Activated T-cell treated with anti-CD3 and anti-CD28 coated beads, Interleukin-2, amount 50 U/mL, for 48 hours (primary cell): ENCODE data around the gene TBC1D32.
"Not testable (repeated sequence)": the region's sequence is repeated elsewhere in the genome, so short reads cannot be mapped to it uniquely, and the experiment has no call there.

ENCODE experiments used
- DNase-seq, 2 experiments: peaks; one replicate each; pipeline ENCODE4 v3.0.0-alpha.2; 2020

The TBC1D32 gene

DNA sequence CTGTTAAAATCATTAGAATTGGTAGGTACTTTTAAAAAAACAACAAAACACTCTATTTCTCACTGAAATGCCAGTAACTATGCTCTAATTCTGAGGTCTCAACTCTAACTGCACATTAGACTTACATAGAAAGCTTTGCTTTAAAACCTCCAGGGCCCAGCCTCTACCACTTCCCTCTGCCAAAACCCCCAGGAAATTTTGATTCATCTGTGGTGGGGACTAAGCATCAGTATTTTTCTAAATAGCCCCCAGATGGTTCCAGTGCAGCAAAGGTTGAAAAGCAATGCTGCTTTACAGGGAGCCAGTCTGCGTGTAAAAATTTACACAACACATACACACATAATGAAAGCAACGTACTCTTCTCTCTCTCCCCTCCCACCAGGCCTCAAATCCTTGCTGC, 3.8 kb downstream of the TBC1D32 start:
- no peak for DNase-seq

DNA sequence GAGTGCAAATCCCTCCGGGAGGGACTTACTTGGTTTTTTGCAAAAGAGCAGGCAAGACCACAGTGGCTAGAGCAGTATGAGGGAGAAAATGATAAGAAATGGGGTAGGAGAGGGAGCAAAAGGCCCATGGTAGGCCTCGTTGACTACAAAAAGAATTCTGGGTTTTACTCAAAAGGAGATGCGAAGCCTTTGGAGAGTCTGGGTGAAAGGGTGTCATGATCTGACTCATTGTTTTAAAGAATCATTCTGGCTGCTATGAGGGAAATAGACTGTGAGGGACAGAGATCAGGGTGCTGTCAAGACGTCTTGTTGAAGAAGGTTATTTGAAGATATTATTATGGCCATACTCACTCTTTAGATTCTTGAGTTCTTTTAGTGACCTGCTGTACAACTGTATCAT, 13.0 kb downstream of the TBC1D32 start:
- DNase-seq = no peak

DNA sequence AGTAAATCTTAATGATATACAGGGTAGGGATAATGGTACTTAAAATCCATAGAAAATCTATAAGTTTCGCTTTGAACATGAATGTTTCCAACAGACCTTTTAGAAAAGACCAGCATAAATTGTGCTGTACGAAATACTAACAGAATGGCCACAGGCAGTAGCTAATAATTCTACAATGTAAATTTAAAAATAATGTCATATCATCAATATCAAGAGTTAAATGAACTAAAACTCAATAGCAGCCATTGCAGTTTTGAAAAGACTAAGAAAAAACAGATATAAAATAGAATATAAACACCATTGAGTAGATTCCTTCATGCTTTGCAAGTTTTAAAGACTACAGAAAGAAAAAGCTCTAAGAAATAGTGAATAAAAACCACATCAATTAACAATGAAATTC, 14.7 kb downstream of the TBC1D32 start:
- DNase-seq = no peak

DNA sequence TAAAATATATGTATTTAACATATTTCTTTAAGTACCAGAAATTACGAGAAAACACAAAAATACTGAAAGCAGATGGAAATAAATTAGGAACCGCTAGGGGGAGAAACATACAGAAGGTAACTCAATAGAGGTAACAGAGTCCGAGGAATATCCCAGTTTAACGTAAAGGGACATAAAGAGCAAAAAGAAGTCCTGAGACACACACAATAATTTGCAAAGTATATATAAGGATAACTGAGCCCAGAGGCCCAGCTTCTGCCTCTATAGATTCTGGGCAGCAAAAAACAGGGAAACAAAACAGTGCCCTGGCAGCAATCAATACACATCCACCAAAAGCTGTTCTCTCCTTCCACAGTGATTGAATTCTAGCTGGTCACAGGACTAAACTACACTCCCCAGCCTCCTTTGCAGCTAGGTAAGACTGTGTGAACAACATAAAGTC, 15.1 kb downstream of the TBC1D32 start:
- no peak for DNase-seq

DNA sequence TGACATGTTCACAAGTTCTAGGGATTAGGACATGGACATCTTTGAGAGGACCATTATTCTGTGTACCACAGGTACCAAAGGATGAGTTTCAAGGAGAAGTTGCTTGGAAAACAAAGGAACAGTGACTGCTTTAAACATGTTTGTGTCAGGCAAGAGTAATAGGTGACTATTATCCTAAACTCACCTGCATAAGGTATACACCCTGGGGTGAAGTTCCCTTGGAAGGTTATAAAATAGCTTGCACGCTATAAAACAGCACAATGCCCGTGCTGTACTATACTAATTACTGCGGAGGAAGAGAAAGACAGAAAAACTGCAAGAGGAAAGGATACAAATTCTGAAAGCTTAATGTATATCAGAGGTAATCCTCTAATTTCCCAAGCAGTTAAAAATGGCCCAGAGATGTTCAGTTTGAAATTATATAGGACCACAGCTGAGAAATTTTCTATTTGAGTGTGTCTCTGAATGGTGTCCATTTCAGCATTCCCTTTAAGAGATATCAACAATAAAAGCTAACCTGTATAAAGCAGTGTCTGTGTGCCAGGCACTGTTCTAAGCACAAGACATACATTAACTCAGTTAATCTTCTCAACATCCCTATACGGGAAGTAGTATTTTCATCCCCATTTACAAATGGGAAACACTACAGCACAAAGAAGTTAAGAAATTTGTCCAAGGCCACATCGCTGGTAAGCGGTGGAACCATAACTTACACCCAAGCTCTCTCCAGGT, 19.7 kb downstream of the TBC1D32 start:
- DNase-seq = no peak

DNA sequence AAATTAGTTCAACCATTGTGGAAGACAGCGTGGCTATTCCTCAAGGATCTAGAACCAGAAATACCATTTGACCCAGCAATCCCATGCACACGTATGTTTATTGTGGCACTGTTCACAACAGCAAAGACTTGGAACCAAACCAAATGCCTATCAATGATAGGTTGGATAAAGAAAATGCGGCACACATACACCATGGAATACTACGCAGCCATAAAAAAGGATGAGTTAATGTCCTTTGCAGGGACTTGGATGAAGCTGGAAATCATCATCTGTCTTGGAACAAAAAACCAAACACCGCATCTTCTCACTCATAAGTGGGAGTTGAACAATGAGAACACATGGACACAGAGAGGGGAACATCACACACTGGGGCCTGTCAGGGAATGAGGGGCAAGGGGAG, 22.5 kb downstream of the TBC1D32 start:
- not testable (repeated sequence) for DNase-seq

DNA sequence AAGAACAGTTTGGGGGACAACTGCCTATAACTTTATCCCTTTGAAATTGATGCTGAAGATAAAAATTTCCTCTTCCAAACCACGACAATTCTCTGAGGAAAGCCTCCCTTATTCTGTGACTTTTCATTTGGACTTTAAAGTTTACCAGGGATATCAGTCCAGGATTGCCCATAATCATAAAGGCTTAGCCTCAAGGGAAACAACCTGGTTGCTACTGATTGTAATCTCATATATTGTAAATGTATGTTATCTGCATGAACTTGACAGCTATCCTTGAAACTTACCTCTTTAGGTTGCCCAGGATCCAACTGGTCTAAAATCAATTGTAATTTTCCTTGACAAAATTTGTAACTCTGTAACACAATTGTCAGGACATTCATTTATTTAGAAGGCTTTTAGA, 23.8 kb downstream of the TBC1D32 start:
- no peak for DNase-seq

DNA sequence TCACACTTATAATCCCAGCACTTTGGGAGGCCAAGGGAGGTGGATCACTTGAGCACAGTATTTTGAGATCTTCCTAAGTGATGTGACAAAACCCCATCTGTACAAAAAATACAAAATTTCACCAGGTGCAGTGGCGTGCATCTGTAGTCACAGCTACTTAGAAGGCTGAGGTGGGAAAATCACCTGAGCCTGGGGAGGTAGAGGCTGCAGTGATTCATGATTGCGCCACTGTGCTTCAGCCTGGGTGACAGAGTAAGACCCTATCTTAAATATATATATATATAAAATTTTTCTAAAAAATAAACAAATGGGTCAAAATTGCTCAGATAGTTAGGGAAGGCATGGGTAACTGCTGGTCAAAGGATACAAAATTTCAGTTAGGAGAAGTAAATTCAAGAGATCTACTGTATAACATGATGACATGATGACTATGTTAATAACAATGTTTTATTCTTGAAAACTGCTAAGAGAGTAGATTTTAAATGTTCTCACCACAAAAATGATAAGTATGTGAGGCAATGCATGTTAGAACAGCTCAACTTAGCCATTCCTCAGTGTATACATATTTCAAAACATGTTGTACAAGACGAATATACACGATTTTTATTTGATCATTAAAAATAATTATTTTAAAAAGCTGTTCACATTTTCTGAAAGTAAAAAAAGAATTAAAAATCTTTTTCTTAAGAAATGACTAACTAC, 24.4 kb downstream of the TBC1D32 start:
- no peak for DNase-seq

DNA sequence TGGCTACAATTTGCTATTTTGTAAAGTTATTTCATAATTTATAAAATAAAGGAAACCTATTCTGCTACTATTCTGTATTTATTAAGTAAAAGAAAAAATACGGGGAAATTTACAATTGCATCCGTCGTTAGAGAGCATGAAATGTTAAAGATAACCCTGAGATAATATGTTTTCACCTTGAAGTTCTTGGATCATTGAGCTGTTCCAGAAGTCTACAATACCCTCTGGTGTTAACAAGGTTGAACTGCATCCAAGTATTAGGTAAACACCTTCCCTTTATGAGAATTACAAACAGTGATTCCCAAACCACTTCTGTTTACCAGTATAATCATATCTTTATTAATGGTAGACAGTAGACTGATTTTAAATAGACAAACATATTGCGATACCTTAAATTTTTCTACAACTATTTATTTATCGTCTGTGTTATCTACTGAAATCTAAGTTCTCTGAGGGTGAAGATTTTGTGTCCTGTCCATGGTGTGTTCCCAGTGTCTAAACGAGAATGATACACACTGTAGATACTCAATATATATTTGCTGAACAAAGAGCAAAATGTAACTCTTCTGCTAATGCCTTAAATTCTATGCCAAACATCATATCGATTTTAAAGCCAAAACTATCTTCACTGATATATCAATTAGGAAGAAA, 28.2 kb downstream of the TBC1D32 start:
- DNase-seq = no peak

DNA sequence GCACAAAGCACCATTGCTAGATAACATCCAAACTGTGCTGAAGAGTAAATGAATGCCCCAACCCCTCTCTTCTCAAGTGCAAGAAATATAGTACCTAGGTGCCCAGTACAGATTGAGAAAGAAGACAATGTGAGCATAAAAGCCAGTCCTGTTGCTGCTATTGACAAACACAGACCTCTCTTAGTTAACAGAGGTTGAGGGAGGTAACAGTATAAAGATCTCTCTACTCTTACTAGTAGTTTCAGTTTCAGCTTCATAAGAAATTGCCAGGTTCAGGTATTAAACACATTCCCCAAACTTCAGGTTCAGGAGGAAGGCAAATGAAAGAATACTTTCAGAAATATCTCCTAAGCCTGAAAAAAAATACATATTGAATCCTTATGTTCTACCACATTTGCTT, 31.4 kb downstream of the TBC1D32 start:
- no peak for DNase-seq

DNA sequence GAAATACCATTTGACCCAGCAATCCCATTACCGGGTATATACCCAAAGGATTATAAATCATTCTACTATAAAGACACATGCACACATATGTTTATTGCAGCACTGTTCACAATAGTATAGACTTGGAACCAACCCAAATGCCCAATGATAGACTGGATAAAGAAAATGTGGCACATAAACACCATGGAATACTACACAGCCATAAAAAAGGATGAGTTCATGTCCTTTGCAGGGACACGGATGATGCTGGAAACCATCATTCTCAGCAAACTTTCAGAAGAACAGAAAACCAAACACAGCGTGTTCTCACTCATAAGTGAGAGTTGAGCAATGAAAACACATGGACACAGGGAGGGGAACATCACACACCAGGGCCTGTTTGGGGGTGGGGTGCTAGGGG, 33.1 kb downstream of the TBC1D32 start:
- not testable (repeated sequence) for DNase-seq

DNA sequence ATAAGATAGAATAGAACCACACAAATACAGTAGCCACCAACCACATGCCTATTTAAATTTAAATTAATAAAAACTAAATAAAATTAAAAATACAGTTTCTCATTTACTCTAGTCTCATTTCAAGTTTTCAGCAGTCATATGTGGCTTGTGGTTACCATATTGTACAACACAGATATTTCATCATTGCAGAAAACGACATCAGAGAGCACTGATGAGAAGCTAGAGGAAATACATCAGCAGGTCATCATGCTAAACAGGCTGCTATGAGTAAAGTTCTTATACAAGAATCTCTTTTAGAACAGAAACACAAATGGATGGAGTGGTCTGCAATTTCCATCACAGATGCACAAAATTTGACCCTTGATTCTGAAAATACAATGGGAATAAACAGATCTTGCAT, 36.6 kb downstream of the TBC1D32 start:
- DNase-seq = no peak

DNA sequence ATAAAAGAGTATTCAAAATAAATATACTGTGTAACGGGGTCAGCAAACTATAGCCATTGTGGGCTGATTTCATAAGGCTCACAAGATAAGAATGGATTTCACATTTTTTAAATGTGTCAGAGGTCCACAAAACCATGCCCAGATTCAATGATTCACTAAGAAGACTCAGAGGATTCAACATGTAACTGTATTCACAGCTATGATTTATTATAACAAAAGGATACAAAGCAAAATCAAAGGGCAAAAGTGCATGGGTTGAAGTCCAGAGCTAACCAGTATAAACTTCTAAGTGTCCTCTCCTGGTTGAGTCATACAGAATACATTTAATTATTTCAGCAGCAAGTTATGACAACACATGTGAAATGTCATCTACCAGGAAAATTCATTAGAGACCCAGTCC, 49.2 kb downstream of the TBC1D32 start:
- DNase-seq = no peak

DNA sequence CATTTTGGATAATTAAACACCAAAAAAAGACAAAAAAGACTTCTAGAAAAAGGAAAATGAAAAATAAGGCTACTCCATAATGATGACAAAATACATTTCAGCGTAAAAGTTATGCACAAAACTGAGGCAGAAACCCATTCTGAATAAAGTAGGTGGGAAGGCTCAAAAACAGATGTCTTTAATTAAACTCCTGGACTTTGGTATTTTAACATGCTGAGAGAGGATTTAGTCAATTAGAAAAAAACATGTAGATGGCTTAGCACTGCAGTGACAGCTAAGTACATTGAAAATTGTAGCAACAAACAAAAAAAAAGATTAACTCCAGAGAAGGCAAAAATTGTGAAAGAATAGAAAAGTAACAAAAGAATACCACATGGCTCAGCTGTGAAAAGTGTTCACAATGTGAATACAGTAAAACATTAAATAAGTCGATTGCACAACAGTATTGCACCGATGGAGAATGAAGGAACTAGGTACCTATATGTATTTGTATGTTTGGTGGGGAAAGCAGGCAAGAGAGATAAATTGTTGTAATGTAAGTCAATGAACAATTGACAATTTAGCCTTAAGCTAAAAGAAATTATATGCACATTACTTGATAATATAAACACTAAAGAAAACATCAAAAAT, 59.5 kb downstream of the TBC1D32 start:
- no peak for DNase-seq

DNA sequence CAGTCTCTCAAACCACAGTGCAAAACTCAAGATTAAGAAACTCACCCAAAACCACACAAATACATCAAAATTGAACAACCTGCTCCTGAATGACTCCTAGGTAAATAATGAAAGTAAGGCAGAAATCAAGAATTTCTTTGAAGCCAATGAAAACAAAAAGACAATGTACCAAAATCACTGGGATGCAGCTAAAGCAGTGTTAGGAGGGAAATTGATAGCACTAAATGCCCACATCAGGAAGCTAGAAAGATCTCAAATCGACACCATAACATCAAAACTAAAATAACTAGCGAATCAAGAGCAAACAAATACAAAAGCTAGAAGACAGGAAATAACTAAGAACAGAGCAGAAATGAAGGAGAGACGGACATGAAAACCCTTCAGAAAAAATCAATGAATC, 70.5 kb downstream of the TBC1D32 start:
- DNase-seq = no peak

DNA sequence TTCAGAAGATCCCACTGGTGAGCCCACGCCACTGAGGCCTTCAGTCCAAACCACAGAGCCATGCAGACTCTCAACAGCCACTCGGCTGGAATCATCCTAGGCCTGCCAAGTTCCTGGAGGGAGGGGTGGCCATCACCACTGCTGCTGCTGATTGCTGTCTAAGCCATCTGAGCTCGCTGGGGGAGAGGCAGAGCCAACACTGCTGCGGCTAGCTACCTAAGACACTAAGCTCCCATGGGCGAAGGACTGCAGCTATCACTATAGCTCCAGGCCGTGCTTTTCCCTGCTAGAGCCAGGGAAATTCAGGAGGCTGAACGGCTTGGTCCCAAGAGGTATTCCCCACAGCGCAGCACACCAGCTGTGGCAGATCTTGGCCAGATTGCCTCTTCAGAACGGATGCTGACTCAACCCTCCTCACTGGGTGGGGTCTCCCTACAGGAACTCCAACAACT, 73.6 kb downstream of the TBC1D32 start:
- no peak for DNase-seq

DNA sequence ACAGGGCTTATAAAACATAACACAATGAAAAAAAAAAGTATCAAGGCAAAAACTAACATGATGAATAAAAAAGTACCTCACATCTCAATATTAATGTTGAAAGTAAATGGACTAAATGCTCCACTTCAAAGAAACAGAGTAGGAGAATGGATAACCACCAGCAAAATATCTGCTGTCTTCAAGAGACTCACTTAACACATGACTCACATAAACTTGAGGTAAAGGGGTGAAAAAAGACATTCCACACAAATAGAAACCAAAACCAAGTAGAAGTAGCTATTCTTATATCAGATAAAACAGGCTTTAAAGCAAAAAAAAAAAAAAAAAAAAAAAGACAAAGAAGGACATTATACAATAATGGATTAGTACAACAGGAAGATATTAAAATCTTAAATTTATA, 86.9 kb downstream of the TBC1D32 start:
- no peak for DNase-seq

DNA sequence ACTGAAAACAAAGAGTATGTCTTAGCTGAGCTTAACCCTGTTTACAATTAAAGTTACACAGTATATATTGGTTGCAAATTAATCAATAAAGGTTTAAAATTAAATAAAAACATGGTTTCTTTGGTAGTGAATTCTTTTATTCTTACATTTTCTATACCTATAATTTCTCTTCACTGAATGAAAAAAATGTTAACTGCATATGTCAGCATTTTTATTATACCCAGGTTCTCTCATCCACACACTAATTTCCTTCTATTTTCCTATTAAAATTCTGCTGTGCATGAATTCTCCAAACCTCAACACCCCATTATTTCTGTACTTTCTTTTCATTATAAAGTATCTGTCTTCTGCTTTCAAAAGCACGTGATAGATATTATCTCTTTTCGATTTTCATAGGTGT, 91.9 kb downstream of the TBC1D32 start:
- no peak for DNase-seq

DNA sequence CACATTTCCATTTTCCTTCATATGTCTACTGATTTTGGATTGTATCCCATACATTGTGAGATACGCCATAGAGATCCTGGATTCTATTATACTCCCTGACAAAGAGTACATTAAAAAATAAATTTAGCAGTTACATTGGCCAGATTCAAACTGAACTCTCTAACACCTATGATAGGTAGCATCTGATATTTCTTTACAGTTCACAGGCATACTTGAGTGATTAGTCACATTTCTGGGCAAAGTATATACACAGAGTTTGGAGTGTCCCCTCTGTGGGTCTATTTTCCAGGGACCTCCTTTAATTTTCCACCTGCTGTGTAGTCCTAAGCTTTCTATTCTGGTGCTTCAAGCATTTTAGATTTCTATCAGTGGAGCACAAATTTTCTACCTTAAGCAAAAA, 96.4 kb downstream of the TBC1D32 start:
- no peak for DNase-seq

DNA sequence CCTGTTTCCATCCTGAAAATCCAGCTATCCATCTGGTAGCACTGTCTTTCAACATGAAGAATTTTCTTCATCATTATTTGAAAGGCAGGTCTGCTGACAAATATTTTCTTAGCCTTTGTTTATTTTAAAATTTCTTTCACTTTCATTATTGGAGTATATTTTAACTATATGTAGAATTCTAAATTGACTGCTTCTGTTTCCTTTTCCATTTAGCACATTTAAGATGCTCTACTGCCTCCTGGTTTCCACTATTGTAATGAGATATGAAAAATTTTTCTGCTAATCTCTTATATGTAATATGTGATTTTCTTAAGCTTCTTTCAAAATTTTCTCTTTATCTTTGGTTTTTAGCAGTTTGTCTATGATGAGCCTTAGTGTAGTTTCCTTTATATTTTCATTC, 97.3 kb downstream of the TBC1D32 start:
- no peak for DNase-seq

DNA sequence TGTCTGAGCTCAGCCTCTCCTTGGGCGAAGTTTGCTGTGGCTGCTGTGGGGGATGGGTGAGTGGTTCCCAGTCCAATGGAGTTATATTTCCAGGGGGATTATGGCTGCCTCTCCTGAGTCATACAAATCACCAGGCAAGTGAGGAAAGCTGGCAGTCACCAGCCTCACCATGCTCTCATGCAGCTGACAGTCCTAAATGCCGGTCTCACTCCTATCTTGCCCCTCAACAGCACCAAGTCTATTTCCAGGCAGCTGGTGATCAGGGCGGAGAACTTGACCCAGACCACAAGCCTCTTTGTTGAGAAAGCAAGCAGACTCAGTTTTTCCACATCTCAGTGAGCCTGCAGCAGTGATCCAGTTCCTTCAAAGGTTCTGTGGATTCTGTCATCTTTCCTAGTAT, 98.9 kb downstream of the TBC1D32 start:
- no peak for DNase-seq

DNA sequence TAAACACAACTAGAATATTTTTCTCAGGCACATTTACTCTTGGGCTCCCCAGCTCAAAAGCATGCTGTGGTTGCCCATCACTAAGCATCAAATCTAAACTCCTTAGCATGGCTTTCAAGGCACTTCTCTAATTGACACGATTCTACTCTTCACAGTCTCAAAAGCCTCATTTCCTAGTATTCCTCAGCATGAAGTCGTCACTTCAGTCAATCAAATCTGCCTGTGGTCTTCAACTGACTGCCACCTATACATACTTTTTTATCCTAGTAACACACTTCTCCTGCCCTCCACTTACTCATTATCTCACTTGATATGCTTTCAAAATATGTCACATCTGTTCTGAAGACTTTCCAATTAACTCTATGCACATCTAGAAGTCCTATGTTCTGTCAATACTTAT, 110.3 kb downstream of the TBC1D32 start:
- no peak for DNase-seq

DNA sequence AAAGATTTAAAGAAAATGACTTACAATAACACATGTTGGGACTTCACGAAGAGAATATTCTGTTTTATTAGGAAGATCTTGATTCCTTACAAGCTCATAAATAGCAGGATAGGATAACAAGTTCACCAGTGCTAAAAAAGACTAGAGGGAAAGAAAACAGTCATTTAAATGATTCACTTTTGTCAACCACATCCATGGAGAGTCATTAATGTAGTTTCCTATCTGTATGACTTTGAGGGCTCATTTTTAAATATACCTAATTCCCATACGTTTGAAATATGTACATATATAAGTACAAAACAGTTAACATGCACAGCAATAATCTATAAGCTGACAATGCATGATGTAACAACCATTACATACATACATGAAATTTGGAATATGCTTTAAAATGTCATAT, 111.1 kb downstream of the TBC1D32 start:
- DNase-seq = no peak

DNA sequence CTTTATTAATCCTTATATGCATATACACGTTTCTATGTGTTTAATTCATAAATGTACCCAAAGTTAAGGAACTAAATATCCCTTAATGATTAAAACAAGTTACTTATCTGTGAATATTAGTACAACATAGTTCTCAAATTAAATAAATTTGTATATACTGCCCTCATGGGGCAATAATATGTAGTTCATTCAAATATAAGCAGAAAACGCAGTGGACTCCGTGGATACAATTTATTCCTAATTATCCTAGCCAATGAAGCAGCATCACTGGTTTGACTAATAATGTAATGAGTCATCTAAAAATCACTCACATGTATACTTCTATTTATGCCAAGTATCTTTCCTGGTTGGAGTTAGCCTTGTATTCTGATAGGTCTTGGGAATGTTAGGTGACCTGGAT, 111.6 kb downstream of the TBC1D32 start:
- DNase-seq = no peak
